Kidney (tissue), 14 donors: ENCODE results near the gene SLCO4A1. TPM values are rescaled to one million over a fixed set of nuclear protein-coding genes. Genes with fewer than 3 reads are reported as not detected.

Source experiments
- DNase-seq, 5 donors: peaks; one replicate each; pipeline ENCODE4 v3.0.0-alpha.2; 2013 to 2020
- FAIRE-seq: peaks from 2 replicates; lab custom pipeline; 2012; peaks lifted over from hg19 to GRCh38; lab: Jason Lieb, UNC
- H3K27ac ChIP-seq, 2 donors: one replicate each; pipeline ENCODE4 v1.7.0; 2013; ENCODE audit warnings: low read depth in 2 of 2, low read length in 2 of 2, inconsistent platforms in 1 of 2
- H3K27me3 ChIP-seq: one replicate; pipeline ENCODE4 v1.7.1; 2013; ENCODE audit warnings: low read length, inconsistent platforms; ENCODE audit not compliant: control insufficient read depth, insufficient read depth
- H3K36me3 ChIP-seq, 3 donors: one replicate each; pipeline versions ENCODE4 v1.7.0 to v1.7.1; 2013; ENCODE audit warnings: low read length in 3 of 3, control low read depth in 1 of 3, inconsistent platforms in 1 of 3; ENCODE audit not compliant: insufficient read depth in 3 of 3, control insufficient read depth in 2 of 3
- H3K4me1 ChIP-seq, 3 donors: one replicate each; pipeline versions ENCODE4 v1.7.0 to v1.7.1; 2013; ENCODE audit warnings: low read length in 3 of 3, inconsistent platforms in 1 of 3, low read depth in 1 of 3; ENCODE audit not compliant: control insufficient read depth in 2 of 3, insufficient read depth in 2 of 3
- H3K4me3 ChIP-seq, 3 donors: one replicate each; pipeline versions ENCODE4 v1.7.0 to v1.8.1; 2013; ENCODE audit warnings: low read length in 3 of 3, control low read depth in 1 of 3, inconsistent platforms in 1 of 3
- H3K9ac ChIP-seq, 3 donors: one replicate each; pipeline versions ENCODE4 v1.7.0 to v1.7.1; 2013; ENCODE audit warnings: low read length in 3 of 3, control low read depth in 1 of 3, inconsistent platforms in 1 of 3
- H3K9me3 ChIP-seq, 3 donors: one replicate each; pipeline versions ENCODE4 v1.7.0 to v1.7.1; 2013; ENCODE audit warnings: low read length in 3 of 3, control low read depth in 1 of 3, inconsistent platforms in 1 of 3; ENCODE audit not compliant: control insufficient read depth in 2 of 3, insufficient read depth in 1 of 3
- intact Hi-C: fragments of 100-400 bp; cut with DNase I; formaldehyde crosslinking; loops from one replicate; pipeline ENCODE4 v1.11.1; 2022
- polyA plus RNA-seq: library from polyadenylated mRNA; stranded (reverse); fragments of 350-450 nt; fragmentation: Illumina TruSeq; extraction: RNeasy Lipid Tissue Mini Kit (QIAGEN cat#74804); gene quantifications from one replicate; pipeline ENCODE4 v1.2.3, GENCODE V29; 2014; ENCODE audit warnings: low read depth, low replicate concordance; ENCODE audit not compliant: insufficient read depth
- total RNA-seq: library from RNA; stranded (reverse); fragmentation: NEBNext Ultra II Directional; extraction: Animal tissue kit (Norgen Biotek cat#: 25700); gene quantifications from one replicate; pipeline ENCODE4 v1.2.1, GENCODE V29; 2021
- TF ChIP-seq, protein P1 (sequence below): IDR thresholded peaks from 3 replicates; pipeline ENCODE4 v1.5.1; 2012; ENCODE audit warnings: mild to moderate bottlenecking, moderate library complexity, borderline replicate concordance; ENCODE audit not compliant: insufficient read depth; ENCODE audit errors: extremely low read depth
- donor health status: control.
- donor health status: control.
- donor health status: control.
- donor health status: control.
- donor health status: control.
- donor health status: DM: yes; HTN: yes; CAD: no.
- donor health status: Normal renal cell carcinoma (clear cell type).

The SLCO4A1 gene
- total and polyA plus RNA-seq, 2 donors from 2014 or later: 12.4 to 80.3 TPM

DNA sequence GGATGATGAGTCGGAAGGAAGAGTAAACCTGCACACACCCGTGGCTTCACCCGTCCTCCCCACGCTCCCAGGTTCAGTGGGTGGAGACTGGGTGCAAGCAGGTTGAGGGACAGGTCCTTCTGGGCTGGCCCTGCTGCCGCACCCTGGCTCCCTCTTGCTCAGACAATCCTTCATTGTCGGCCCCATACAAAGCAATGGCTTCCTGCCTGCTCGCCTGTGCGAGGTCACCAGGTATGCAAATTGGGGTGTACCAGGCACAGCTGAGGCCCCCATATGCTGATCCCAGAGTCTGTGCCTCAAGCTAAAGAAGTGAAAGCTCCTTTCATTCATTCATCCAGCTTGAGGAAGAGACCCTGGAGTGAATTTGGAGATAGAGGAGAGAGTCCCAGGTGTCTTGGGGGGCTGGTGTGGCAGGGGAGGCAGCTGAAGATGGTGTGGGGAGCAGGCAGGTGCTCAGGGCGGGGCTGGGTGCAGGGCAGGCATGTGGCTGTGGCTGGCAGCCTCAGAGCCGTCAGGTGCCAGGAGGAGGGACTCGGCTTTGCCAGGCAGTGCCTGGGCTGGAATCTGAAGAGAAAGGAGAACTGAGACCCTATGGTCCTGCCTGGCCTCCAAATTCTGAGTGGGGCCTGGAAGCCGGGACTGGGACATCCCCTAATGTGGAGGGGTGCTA lies 4.7 kb downstream of the SLCO4A1 start:
- no peaks in the 10 kb centered on the region for H3K9me3 ChIP-seq
- no peaks in the 10 kb centered on the region for H3K36me3 ChIP-seq
- FAIRE-seq (no peak), DNase-seq (no peak)
- H3K4me3 ChIP-seq: no peak overlapping the region
- no peaks in the 10 kb centered on the region for H3K27me3 ChIP-seq
- no peak overlapping the region for H3K9ac ChIP-seq
- TF ChIP-seq, protein P1, sequence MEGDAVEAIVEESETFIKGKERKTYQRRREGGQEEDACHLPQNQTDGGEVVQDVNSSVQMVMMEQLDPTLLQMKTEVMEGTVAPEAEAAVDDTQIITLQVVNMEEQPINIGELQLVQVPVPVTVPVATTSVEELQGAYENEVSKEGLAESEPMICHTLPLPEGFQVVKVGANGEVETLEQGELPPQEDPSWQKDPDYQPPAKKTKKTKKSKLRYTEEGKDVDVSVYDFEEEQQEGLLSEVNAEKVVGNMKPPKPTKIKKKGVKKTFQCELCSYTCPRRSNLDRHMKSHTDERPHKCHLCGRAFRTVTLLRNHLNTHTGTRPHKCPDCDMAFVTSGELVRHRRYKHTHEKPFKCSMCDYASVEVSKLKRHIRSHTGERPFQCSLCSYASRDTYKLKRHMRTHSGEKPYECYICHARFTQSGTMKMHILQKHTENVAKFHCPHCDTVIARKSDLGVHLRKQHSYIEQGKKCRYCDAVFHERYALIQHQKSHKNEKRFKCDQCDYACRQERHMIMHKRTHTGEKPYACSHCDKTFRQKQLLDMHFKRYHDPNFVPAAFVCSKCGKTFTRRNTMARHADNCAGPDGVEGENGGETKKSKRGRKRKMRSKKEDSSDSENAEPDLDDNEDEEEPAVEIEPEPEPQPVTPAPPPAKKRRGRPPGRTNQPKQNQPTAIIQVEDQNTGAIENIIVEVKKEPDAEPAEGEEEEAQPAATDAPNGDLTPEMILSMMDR: no peak
- peaks cover 0 to 33% (median 17%) of the 10 kb centered on the region in 3 donors for H3K4me1 ChIP-seq
- no peak overlapping the region for H3K27ac ChIP-seq
- intact Hi-C loops: no loop called here

DNA sequence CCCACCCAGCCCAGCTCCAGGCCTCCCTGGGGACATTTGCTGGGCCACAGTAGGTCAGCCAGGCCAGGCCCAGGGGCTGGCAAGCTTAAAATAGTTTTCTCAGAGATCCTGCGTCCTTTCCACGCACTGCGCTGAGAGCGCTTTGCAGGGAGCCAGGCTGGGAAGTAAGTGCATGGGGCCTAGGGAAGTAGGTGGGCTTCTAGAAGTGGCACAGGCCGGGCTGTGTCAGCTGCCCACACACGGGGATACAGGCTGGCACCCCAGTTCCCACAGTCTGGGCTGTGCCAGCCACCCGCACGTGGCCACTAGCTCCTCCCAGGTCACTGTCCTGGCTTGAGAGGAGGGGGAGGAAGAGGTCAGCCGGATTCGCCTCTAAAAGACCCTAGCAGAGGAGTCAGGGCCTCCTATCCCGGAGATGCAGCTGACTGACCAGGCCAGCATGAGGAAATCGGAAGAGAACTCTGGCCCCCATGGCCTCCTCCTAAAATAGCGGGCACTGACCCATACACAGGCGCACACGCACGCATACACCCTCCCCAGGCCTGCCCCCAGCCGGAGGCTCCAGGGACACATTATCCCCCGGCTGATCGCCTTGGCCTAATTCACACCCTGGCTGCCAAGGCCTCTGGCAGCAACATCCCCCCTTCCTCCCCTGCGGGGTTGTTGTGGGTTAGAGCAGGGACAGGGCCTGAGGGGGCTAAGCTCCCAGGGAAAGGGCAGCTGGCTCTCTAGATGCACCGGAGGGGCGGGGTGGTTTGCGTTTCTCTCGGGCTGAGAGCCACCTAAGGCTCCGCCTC lies 5.4 kb downstream of the SLCO4A1 start:
- no peak for DNase-seq
- Histone ChIP-seq H3K36me3 (no peaks in the 10 kb centered on the region), H3K27me3 (no peaks in the 10 kb centered on the region), H3K9ac (no peak overlapping the region), H3K4me3 (no peak overlapping the region), H3K27ac (peak overlapping the region in 1 of 2 donors; percentile 4), H3K4me1 (peaks cover 0 to 35% (median 21%) of the 10 kb centered on the region in 3 donors), H3K9me3 (no peaks in the 10 kb centered on the region)
- TF ChIP-seq, protein P1: no peak
- no peak for FAIRE-seq
- intact Hi-C loops: no loop called here

GRCh38 chr20:62648318-62648995 lies 6.2 kb downstream of the SLCO4A1 start:
- Histone ChIP-seq H3K27me3 (no peaks in the 10 kb centered on the region), H3K4me3 (no peak overlapping the region), H3K9ac (no peak overlapping the region), H3K36me3 (no peaks in the 10 kb centered on the region), H3K27ac (no peak overlapping the region), H3K4me1 (peaks cover 0 to 34% (median 23%) of the 10 kb centered on the region in 3 donors), H3K9me3 (no peaks in the 10 kb centered on the region)
- no peak for DNase-seq
- intact Hi-C loops: no loop called here
- TF ChIP-seq, protein P1: no peak
- no peak for FAIRE-seq
